Measurements from ENCODE around the gene LY6G6D. TPM values are rescaled to one million over a fixed set of nuclear protein-coding genes. Genes with fewer than 3 reads are reported as not detected.

Gene LY6G6D
- total and polyA plus RNA-seq, 2 of the 13 experiments (the other 11 are each of a cell fraction or from before 2014, with no cell fraction given) = not detected

DNA sequence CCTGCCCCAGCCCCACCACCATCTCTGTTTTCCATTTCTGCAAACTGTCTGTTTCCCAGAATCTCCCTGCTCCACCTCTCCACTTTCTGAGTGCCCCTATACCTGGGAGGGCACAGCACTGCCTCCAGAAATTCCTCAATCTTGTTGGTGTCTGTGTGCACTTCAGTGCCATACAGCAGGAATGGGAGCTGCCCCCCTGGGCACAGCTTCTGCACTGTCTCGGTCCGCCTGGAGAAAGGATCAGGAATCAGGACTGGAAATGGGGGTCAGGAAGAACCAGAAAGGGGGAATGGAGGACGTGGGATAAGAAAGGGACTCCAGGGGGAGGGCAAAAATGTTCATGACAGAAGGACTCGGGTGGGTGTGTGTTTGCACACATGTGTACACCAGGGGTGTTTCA, 18.6 kb downstream of the LY6G6D start:
- in situ Hi-C loops (cut with HindIII; ENCODE audit: extremely low pct_ligation_motif_present, low pct_unique_long_range_greater_than_20kb) (loop anchor here (5.0 kb wide), 1 partner anchor 34 kb away; no protein-coding TSS in a partner anchor), intact Hi-C loops (cut with micrococcal nuclease; ENCODE audit: unreplicated experiment) (no loop called here)
- FAIRE-seq = no peak
- H3K27me3 ChIP-seq (ENCODE audit: control insufficient read depth in 1 of 2, insufficient read depth in 2 of 2, low read length in 2 of 2) = no peaks in the 10 kb centered on the region; a peak in 1 of 5 replicates
- ChIA-PET CTCF (ENCODE audit: low intra/inter-chr PET ratio, low total read pairs) (interaction anchor here (1.3 kb wide), 1 partner anchor 36 kb away, joined by 3 read pairs; no protein-coding TSS in a partner anchor), POLR2A (interaction anchor here (1.8 to 11.3 kb wide), 5 partner anchors 13 to 62 kb away, joined by 4 to 279 read pairs (median 66); partner anchors contain the start of genes VARS1 and VWA7)
- H4K20me1 ChIP-seq (ENCODE audit: insufficient read depth, low read length) = peaks cover 33% of the 10 kb centered on the region; the same call in 1 of the 2 replicates
- no TSS peak for BruUV-seq (replicated peaks)
- DNase-seq (ENCODE audit: low spot score) = no peak
- peaks cover 19 to 42% of the 10 kb centered on the region in 2 experiments for H3K36me3 ChIP-seq (replicated peaks in 1 of 2; ENCODE audit: control insufficient read depth in 1 of 2, insufficient read depth in 2 of 2, low read length in 2 of 2)
- peak overlapping the region; percentile 98 for H3K4me2 ChIP-seq (ENCODE audit: low read depth, low read length)
- H3K27ac ChIP-seq (ENCODE audit: extremely low read length, insufficient read depth, low read length) = peak overlapping the region; percentile 99
- H3K4me3 ChIP-seq (replicated peaks in 1 of 3; ENCODE audit: insufficient read depth in 1 of 3, low read depth in 2 of 3, low read length in 3 of 3) = peak overlapping the region; percentile 14 to 92 (median 71); a peak in 5 of 6 replicates
- peak overlapping the region; percentile 98 for H3K9ac ChIP-seq (ENCODE audit: insufficient read depth, low read depth, low read length)
- no peak for ATAC-seq
- H2AFZ ChIP-seq (ENCODE audit: low read length) = no peak overlapping the region
- H3K79me2 ChIP-seq (ENCODE audit: insufficient read depth, low read length) = peaks cover 41% of the 10 kb centered on the region
- peaks cover 77% of the 10 kb centered on the region for H3K4me1 ChIP-seq (ENCODE audit: insufficient read depth, low read length)
- H3K9me3 ChIP-seq (ENCODE audit: low read length) = no peaks in the 10 kb centered on the region
- 92% methylated on average over 4 of the region's 4 CpGs for WGBS (ENCODE audit: low lambda C conversion rate)
- no peak for TF ChIP-seq TEAD2 (CRISPR knock-in tag; IDR thresholded peaks at IDR 0.05)
- no peak for TF ChIP-seq ZFX (CRISPR knock-in tag; IDR thresholded peaks at IDR 0.05; ENCODE audit: low read depth)
- no peak for TF ChIP-seq RAD21 (CRISPR knock-in tag; IDR thresholded peaks at IDR 0.05)
- TF ChIP-seq FIP1L1 (IDR thresholded peaks at IDR 0.05; ENCODE audit: borderline replicate concordance, insufficient read depth, low read depth, low read length) = 0 out of 2 replicates have a peak, but pooled peaks have one; percentile 55
- TF ChIP-seq, protein P1, sequence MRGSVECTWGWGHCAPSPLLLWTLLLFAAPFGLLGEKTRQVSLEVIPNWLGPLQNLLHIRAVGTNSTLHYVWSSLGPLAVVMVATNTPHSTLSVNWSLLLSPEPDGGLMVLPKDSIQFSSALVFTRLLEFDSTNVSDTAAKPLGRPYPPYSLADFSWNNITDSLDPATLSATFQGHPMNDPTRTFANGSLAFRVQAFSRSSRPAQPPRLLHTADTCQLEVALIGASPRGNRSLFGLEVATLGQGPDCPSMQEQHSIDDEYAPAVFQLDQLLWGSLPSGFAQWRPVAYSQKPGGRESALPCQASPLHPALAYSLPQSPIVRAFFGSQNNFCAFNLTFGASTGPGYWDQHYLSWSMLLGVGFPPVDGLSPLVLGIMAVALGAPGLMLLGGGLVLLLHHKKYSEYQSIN (CRISPR knock-in tag; IDR thresholded peaks at IDR 0.05; ENCODE audit: borderline replicate concordance) = no peak
- TF ChIP-seq ZNF773 (CRISPR knock-in tag; IDR thresholded peaks at IDR 0.05; ENCODE audit: borderline replicate concordance) = no peak
- TF ChIP-seq ZNF558 (CRISPR knock-in tag; IDR thresholded peaks at IDR 0.05; ENCODE audit: borderline replicate concordance) = no peak
- TF ChIP-seq XRCC5 (optimal IDR thresholded peaks at IDR 0.05; ENCODE audit: low read length) = no peak
- TF ChIP-seq, protein P2, sequence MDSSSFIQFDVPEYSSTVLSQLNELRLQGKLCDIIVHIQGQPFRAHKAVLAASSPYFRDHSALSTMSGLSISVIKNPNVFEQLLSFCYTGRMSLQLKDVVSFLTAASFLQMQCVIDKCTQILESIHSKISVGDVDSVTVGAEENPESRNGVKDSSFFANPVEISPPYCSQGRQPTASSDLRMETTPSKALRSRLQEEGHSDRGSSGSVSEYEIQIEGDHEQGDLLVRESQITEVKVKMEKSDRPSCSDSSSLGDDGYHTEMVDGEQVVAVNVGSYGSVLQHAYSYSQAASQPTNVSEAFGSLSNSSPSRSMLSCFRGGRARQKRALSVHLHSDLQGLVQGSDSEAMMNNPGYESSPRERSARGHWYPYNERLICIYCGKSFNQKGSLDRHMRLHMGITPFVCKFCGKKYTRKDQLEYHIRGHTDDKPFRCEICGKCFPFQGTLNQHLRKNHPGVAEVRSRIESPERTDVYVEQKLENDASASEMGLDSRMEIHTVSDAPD (CRISPR knock-in tag; IDR thresholded peaks at IDR 0.05) = no peak
- TF ChIP-seq ZSCAN9 (CRISPR knock-in tag; IDR thresholded peaks at IDR 0.05; ENCODE audit: borderline replicate concordance) = no peak
- no peak for TF ChIP-seq ZFP37 (CRISPR knock-in tag; IDR thresholded peaks at IDR 0.05; ENCODE audit: borderline replicate concordance)
- TF ChIP-seq MEF2D (CRISPR knock-in tag; IDR thresholded peaks at IDR 0.05) = 0 out of 2 replicates have a peak, but pooled peaks have one; percentile 13
- no peak for TF ChIP-seq MED13 (CRISPR knock-in tag; IDR thresholded peaks at IDR 0.05)
- no peak for TF ChIP-seq NFRKB (IDR thresholded peaks at IDR 0.05)
- TF ChIP-seq ZNF724P (CRISPR knock-in tag; IDR thresholded peaks at IDR 0.05; ENCODE audit: borderline replicate concordance) = 0 out of 2 replicates have a peak, but pooled peaks have one; percentile 24
- TF ChIP-seq POLR2AphosphoS2 (IDR thresholded peaks at IDR 0.05; ENCODE audit: low read depth, low read length) = no peak
- TF ChIP-seq, protein P3, sequence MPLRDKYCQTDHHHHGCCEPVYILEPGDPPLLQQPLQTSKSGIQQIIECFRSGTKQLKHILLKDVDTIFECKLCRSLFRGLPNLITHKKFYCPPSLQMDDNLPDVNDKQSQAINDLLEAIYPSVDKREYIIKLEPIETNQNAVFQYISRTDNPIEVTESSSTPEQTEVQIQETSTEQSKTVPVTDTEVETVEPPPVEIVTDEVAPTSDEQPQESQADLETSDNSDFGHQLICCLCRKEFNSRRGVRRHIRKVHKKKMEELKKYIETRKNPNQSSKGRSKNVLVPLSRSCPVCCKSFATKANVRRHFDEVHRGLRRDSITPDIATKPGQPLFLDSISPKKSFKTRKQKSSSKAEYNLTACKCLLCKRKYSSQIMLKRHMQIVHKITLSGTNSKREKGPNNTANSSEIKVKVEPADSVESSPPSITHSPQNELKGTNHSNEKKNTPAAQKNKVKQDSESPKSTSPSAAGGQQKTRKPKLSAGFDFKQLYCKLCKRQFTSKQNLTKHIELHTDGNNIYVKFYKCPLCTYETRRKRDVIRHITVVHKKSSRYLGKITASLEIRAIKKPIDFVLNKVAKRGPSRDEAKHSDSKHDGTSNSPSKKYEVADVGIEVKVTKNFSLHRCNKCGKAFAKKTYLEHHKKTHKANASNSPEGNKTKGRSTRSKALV (CRISPR knock-in tag; IDR thresholded peaks at IDR 0.05) = no peak
- no peak for TF ChIP-seq NR2F6 (IDR thresholded peaks at IDR 0.05)
- TF ChIP-seq NR2F6 (CRISPR knock-in tag; IDR thresholded peaks at IDR 0.05) = no peak
- TF ChIP-seq ATF7-NPFF (CRISPR knock-in tag; IDR thresholded peaks at IDR 0.05; ENCODE audit: low read depth) = no peak
- TF ChIP-seq, protein P4, sequence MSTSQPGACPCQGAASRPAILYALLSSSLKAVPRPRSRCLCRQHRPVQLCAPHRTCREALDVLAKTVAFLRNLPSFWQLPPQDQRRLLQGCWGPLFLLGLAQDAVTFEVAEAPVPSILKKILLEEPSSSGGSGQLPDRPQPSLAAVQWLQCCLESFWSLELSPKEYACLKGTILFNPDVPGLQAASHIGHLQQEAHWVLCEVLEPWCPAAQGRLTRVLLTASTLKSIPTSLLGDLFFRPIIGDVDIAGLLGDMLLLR (CRISPR knock-in tag; IDR thresholded peaks at IDR 0.05) = 0 out of 2 replicates have a peak, but pooled peaks have one; percentile 14
- no peak for TF ChIP-seq SOX6 (IDR thresholded peaks at IDR 0.05)
- TF ChIP-seq SOX6 (CRISPR knock-in tag; IDR thresholded peaks at IDR 0.05) = no peak

Data from HepG2 (cell line).